22Rv1 (cell line): ENCODE results near the gene CD200R1L.

ENCODE experiments used
- ZFX ChIP-seq: fragments of 450-650 bp; IDR thresholded peaks from 2 replicates; pipeline ENCODE4 v1.6.1; 2017; ENCODE audit warnings: antibody characterized with exemption, borderline replicate concordance
- TF ChIP-seq, protein P1 (sequence below): fragments of 450-650 bp; IDR thresholded peaks from 2 replicates; pipeline ENCODE4 v1.5.1; 2017; ENCODE audit warnings: mild to moderate bottlenecking

DNA sequence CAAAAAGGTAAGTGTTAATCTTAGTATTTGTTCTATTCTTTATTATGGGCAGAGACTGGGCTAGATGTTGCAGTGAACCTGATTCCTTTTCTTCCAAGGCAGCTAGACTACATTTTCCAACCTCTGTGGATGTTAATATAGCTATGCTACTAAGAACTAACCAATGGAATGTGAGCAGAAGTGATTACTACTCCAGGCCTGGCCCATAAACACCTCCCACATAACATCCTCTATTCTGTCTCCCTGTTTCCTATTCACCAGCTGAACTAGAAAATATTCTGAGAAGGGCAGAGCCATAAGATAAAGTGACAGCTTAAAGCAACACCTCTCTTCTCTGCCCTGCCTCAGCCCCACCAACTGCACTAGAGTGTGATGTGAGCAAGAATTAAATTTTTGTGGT lies 29.4 kb downstream of the CD200R1L start:
- TF ChIP-seq, protein P1, sequence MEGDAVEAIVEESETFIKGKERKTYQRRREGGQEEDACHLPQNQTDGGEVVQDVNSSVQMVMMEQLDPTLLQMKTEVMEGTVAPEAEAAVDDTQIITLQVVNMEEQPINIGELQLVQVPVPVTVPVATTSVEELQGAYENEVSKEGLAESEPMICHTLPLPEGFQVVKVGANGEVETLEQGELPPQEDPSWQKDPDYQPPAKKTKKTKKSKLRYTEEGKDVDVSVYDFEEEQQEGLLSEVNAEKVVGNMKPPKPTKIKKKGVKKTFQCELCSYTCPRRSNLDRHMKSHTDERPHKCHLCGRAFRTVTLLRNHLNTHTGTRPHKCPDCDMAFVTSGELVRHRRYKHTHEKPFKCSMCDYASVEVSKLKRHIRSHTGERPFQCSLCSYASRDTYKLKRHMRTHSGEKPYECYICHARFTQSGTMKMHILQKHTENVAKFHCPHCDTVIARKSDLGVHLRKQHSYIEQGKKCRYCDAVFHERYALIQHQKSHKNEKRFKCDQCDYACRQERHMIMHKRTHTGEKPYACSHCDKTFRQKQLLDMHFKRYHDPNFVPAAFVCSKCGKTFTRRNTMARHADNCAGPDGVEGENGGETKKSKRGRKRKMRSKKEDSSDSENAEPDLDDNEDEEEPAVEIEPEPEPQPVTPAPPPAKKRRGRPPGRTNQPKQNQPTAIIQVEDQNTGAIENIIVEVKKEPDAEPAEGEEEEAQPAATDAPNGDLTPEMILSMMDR, result no peak
- no peak for TF ChIP-seq ZFX
